ENCODE data around the gene C12orf57.

DNA sequence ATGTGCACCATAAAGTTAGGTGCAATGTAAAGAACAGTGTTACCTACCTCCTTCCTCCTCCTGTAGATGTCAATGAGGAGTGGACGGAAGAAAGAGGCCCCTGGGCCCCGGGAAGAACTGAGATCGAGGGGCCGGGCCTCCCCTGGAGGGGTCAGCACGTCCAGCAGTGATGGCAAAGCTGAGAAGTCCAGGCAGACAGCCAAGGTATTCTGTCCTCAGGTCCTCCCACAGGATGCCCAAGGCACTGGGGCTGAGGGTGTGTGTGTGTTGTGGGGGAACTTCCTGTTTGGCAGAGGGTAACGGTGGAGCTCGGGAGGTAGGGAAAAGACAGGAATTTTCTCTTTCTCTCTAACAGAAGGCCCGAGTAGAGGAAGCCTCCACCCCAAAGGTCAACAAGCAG lies 9.7 kb upstream of the C12orf57 start:
- no peak for TF ChIP-seq CTCF (conservative IDR thresholded peaks at IDR 0.05)
- no peak for TF ChIP-seq ZFX (IDR thresholded peaks at IDR 0.05)
